IPS DF 19.7 (cell line): ENCODE data around the gene ATP13A1.

ENCODE experiments used
- DNase-seq: peaks from one replicate; pipeline ENCODE4 v3.0.0-alpha.2; 2013; ENCODE audit warnings: low read depth, low spot score

Gene ATP13A1

GRCh38 chr19:19662871-19663255, 613 bp downstream of the ATP13A1 start:
- no peak for DNase-seq

DNA sequence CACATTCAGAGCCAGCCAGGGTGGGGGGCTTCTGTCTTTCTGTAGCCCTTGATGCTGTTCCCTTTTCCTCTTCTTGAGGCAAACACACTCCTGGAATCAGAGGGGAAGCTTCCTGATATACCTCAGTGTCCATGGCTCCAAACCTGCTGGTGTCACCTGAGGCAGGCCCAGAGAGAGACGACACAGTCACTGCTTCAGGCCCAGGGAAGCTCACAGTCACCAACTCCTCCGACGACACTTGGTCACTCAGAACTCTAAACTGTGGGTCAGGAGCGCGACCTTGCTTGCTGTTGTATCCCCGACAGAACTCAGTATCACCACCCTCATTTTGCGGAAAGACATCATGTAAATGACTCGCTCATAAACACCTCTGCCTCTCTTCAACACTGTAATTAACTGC, 1.1 kb downstream of the ATP13A1 start:
- DNase-seq: no peak

- no peak for DNase-seq
These were observed 1.7 kb downstream of the ATP13A1 start for GRCh38 chr19:19661675-19662251.

DNA sequence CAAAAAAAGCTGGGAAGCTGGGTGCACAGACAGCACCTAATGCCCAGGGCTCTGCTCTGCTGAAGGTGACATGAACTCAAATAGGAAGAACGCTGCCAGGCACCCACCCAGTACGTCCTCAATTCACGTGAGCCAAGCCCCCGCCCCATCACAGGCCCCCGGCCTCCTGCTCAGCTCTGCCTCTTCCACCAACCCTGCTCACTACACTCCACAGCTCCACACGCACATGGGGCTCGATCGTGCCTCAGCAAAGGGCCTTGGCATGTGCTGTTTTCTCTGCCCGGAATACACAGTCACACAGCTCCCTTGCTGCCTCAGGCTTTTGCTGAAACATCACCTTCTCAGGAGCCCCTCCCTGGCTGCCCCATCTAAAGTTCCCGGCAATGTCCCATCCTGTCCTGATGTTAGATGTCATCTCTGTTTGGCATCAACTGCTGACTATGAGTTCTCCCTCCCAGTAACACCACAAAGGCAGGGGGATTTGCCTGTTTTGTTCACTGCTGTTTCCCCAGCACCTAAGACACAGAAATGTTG, 2.3 kb downstream of the ATP13A1 start:
- no peak for DNase-seq

DNA sequence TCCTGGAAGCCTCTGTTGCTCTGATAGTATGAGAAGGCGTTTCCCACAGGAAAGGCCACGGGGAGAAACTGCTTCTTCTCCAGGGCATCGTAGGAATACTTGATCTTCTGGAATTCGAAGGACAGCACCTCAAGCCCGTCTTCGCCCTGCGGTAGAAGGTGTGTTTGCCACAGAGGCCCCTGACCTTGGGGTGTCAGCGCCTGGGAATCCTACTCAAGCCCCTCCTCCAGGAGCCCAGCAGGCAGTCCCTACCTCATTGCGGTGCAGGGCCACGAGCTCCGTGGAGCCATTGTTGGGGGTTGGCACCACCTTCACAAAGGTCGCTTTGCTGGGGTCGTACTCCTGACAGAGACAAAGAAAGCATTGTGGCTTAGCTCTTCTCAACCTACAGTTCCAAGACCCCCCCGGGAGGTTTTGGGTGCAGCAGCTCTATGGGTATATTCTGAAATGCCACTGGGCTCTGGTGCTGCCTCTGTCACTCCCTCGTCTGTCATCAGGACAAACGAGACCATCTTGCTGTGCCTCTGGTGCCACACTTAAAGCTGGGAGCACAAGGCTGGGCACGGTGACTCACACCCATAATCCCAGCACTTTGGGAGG, 3.7 kb downstream of the ATP13A1 start:
- no peak for DNase-seq

GRCh38 chr19:19657397-19657783, 6.1 kb downstream of the ATP13A1 start:
- no peak for DNase-seq

DNA sequence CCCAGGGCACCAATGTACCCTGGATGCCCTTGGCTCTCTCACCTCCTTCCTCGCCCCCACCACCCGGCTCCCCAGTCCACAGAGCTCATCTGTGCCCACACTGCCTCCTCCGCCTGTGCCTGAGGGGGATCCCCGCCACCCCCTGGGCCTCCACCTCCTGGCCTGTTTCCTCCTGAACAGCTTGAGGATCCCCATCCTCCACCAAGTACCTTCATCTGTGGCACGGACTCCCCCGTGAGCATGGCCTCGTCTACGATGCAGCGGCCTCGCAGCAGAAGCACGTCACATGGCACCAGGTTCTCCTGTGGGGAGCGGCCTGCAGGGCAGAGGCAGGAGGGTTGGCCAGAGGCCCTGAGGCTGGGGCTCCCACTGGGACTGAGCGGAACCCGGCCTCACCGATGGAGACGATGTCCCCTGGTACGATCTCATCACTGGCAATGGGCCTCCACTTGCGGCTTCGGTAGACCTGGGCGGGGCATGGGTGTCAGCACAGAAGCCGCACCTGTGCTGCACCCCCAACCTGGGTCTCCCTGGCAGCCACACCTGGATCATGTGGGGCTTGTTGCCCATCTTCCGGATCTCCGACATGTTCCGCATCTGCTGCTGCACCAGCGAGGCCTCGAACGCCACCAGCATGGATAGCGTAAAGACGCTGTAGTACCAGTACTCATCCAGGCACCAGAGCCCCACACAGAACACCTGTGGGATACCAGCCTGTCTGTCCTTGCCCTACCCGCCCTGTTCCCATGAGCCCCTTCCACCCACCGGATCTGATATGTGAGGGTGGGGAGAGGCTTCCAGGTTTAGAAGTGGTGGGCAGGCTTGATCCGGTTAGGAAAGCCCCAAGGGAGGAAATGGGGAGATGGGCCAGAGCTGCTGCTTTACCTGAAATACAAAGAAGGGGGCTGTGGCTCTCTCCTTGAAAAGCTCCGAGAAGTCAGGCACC, 6.8 kb downstream of the ATP13A1 start:
- no peak for DNase-seq

- no peak for DNase-seq
These were observed 7.7 kb downstream of the ATP13A1 start for GRCh38 chr19:19655641-19656343.

DNA sequence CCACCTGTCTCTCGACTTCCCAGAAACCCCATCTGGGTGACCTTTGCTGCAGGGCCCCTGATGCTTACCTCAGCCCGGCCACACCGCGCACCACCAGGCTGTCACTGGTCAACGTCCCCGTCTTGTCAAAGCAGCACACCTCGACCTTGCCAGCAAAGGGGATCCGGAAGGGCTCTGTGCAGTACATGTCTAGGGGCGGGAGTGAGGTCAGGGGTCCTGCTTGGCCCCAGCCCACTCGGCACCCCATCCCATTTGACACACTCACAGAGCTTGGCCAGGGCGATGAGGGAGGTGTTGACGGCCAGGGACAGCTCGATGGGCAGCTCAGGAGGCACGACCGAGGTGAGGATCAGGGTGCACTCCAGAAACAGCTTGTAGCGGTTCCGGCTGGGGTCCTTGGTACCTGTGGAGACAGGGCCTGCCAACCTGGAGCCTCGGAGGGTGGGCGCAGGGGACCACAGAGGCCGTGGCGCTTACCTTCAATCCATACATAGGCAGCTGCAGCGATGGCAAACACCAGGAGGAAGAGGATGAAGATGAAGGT, 8.4 kb downstream of the ATP13A1 start:
- DNase-seq: no peak

GRCh38 chr19:19654441-19654840, 9.0 kb downstream of the ATP13A1 start:
- DNase-seq: no peak

GRCh38 chr19:19653597-19654147, 9.8 kb downstream of the ATP13A1 start:
- no peak for DNase-seq

- no peak for DNase-seq
These were observed 10.8 kb downstream of the ATP13A1 start for GRCh38 chr19:19652482-19653295.

DNA sequence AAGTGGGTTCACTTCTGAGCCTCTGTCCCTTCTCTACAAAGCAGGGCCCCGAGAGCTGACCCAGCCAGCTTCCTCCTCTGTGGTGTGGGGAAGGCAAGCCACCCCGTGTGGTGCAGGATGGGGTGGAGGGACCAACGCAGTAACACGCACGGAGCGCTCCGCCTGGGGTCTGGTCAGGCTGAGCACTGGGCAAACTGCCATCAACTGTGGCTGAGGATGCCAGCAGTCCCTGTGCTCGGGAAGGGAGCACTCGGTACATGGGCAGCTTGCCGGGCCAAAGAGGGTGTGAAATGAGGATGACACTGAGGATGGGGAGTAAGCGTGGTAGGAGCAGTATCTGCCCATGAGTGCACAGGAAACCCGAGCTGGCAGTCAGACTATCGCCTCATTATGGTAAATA, 12.4 kb downstream of the ATP13A1 start:
- DNase-seq: no peak

- DNase-seq: no peak
These were observed 13.1 kb downstream of the ATP13A1 start for GRCh38 chr19:19650331-19650730.

DNA sequence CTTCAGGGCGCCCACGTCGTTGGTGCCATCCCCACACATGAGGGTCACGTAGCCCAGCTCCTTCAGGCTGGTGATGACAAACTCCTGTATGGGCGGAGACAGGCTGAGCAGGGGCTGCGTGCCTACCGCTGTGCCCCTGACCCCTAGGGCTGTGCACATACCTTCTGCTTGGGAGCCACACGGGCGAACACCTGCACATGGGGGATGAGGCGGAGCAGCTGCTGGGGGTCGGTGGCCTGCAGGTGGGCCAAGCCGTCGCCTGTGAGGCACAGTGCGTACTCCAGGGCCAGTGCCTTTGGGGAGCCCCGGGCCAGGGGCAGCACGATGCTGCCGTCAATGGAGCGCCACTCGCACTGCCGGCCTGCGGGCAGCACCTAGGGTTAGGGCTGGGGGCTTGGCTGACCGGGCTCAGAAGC, 13.9 kb downstream of the ATP13A1 start:
- DNase-seq: no peak

- no peak for DNase-seq
These were observed 14.3 kb downstream of the ATP13A1 start for GRCh38 chr19:19649155-19649554.

- DNase-seq: no peak
These were observed 16.2 kb downstream of the ATP13A1 start for GRCh38 chr19:19647037-19647835.

DNA sequence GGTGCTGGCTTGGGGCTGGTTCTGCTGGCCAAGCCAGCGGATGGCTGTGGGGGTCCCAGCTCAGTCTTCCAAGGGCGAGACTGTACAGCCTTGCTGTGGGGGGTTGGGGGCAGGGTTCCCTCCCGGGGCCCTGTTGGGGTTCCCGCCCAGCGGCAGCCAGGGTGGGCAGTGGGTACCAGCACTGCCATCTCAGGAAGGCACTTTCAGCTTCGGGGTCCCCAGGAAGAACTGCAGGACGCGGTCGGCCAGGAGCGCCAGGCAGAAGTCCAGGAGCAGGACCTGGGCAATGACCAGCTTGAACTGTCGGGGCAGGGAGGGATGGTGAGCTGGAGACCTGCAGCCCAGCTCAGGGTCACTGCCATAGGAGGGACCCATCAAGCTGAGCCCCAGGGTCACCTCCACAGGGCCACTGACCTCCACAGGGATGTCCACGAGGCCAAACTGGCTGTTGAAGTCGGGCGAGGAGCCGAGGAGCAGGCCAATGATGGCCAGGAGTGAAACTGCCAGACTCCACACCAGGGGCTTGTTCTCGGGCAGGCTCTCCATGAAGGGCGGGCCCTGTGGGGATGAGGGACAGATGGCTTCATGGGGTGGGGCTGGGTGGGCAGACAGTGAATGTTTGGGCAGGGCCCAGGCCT, 18.1 kb downstream of the ATP13A1 start:
- no peak for DNase-seq

- DNase-seq: no peak
These were observed 19.5 kb downstream of the ATP13A1 start for GRCh38 chr19:19644054-19644388.
